ENCODE results near the gene P2RY6.

P2RY6 gene

GRCh38 chr11:73225851-73226250 is 46.3 kb upstream of the P2RY6 start:
- Histone ChIP-seq H3K27ac (replicated peaks; ENCODE audit: low read length) (no peak overlapping the region), H3K4ac (ENCODE audit: low read length) (no peak overlapping the region), H3K79me1 (ENCODE audit: low read depth, low read length) (no peaks in the 10 kb centered on the region), H3K23ac (ENCODE audit: low read depth, low read length, poor library complexity) (no peak overlapping the region), H3K9me3 (replicated peaks in 1 of 2; ENCODE audit: control insufficient read depth in 2 of 2, insufficient read depth in 1 of 2, low read depth in 1 of 2, low read length in 2 of 2) (no peaks in the 10 kb centered on the region), H3K18ac (ENCODE audit: low read length) (no peak overlapping the region), H4K8ac (ENCODE audit: low read depth, low read length) (no peak overlapping the region), H3K4me2 (ENCODE audit: insufficient read depth, low read length, poor library complexity, severe bottlenecking) (no peak overlapping the region), H3K4me1 (ENCODE audit: control insufficient read depth in 2 of 2, insufficient read depth in 1 of 2, low read depth in 1 of 2, low read length in 2 of 2) (peaks cover 0 to 7% of the 10 kb centered on the region in 2 donors), H3K36me3 (replicated peaks in 1 of 2; ENCODE audit: control insufficient read depth in 2 of 2, insufficient read depth in 2 of 2, low read length in 2 of 2) (no peaks in the 10 kb centered on the region), H3K9ac (ENCODE audit: low read depth, low read length, poor library complexity) (no peak overlapping the region), H3K14ac (ENCODE audit: low read length) (no peak overlapping the region), H2BK12ac (ENCODE audit: low read length) (no peak overlapping the region), H2AFZ (ENCODE audit: low read length) (no peak overlapping the region), H3K4me3 (ENCODE audit: low read length in 2 of 2) (no peak overlapping the region), H4K91ac (ENCODE audit: low read depth, low read length, poor library complexity) (no peak overlapping the region), H3K27me3 (ENCODE audit: control insufficient read depth in 3 of 3, insufficient read depth in 3 of 3, low read depth in 1 of 3, low read length in 3 of 3) (peaks cover 0 to 76% (median 0%) of the 10 kb centered on the region in 3 experiments), H2BK5ac (ENCODE audit: low read length) (no peak overlapping the region), H2AK5ac (ENCODE audit: low read depth, low read length) (no peak overlapping the region), H2BK120ac (ENCODE audit: low read depth, low read length) (no peak overlapping the region), H2BK15ac (ENCODE audit: low read length) (no peak overlapping the region)
- DNase-seq (ENCODE audit: low spot score) = no peak
- WGBS, 2 donors (ENCODE audit: extremely low coverage in 2 of 2, insufficient read length in 2 of 2, insufficient replicate concordance in 1 of 2) = no CpG with 5 or more reads among the region's 7 CpGs

GRCh38 chr11:73226297-73227006 is 45.7 kb upstream of the P2RY6 start:
- Histone ChIP-seq H2BK5ac (ENCODE audit: low read length) (no peak overlapping the region), H3K27ac (replicated peaks; ENCODE audit: low read length) (no peak overlapping the region), H3K18ac (ENCODE audit: low read length) (no peak overlapping the region), H2AFZ (ENCODE audit: low read length) (no peak overlapping the region), H2AK5ac (ENCODE audit: low read depth, low read length) (no peak overlapping the region), H3K9me3 (replicated peaks in 1 of 2; ENCODE audit: control insufficient read depth in 2 of 2, insufficient read depth in 1 of 2, low read depth in 1 of 2, low read length in 2 of 2) (no peaks in the 10 kb centered on the region), H3K27me3 (ENCODE audit: control insufficient read depth in 3 of 3, insufficient read depth in 3 of 3, low read depth in 1 of 3, low read length in 3 of 3) (peaks cover 0 to 70% (median 0%) of the 10 kb centered on the region in 3 experiments), H4K8ac (ENCODE audit: low read depth, low read length) (no peak overlapping the region), H3K4me2 (ENCODE audit: insufficient read depth, low read length, poor library complexity, severe bottlenecking) (no peak overlapping the region), H3K23ac (ENCODE audit: low read depth, low read length, poor library complexity) (no peak overlapping the region), H3K36me3 (replicated peaks in 1 of 2; ENCODE audit: control insufficient read depth in 2 of 2, insufficient read depth in 2 of 2, low read length in 2 of 2) (no peaks in the 10 kb centered on the region), H3K4ac (ENCODE audit: low read length) (no peak overlapping the region), H2BK12ac (ENCODE audit: low read length) (no peak overlapping the region), H3K4me3 (ENCODE audit: low read length in 2 of 2) (no peak overlapping the region), H3K14ac (ENCODE audit: low read length) (no peak overlapping the region), H2BK15ac (ENCODE audit: low read length) (no peak overlapping the region), H3K9ac (ENCODE audit: low read depth, low read length, poor library complexity) (no peak overlapping the region), H4K91ac (ENCODE audit: low read depth, low read length, poor library complexity) (no peak overlapping the region), H2BK120ac (ENCODE audit: low read depth, low read length) (no peak overlapping the region), H3K79me1 (ENCODE audit: low read depth, low read length) (no peaks in the 10 kb centered on the region), H3K4me1 (ENCODE audit: control insufficient read depth in 2 of 2, insufficient read depth in 1 of 2, low read depth in 1 of 2, low read length in 2 of 2) (peaks cover 0 to 7% of the 10 kb centered on the region in 2 donors)
- WGBS, 2 donors (ENCODE audit: extremely low coverage in 2 of 2, insufficient read length in 2 of 2, insufficient replicate concordance in 1 of 2) = no CpG with 5 or more reads among the region's 8 CpGs
- DNase-seq (ENCODE audit: low spot score) = no peak

GRCh38 chr11:73227571-73228211 is 44.4 kb upstream of the P2RY6 start:
- Histone ChIP-seq H2AFZ (ENCODE audit: low read length) (no peak overlapping the region), H3K9me3 (replicated peaks in 1 of 2; ENCODE audit: control insufficient read depth in 2 of 2, insufficient read depth in 1 of 2, low read depth in 1 of 2, low read length in 2 of 2) (no peaks in the 10 kb centered on the region), H3K18ac (ENCODE audit: low read length) (peak overlapping the region; percentile 42), H3K4ac (ENCODE audit: low read length) (no peak overlapping the region), H4K8ac (ENCODE audit: low read depth, low read length) (no peak overlapping the region), H2BK120ac (ENCODE audit: low read depth, low read length) (no peak overlapping the region), H3K4me1 (ENCODE audit: control insufficient read depth in 2 of 2, insufficient read depth in 1 of 2, low read depth in 1 of 2, low read length in 2 of 2) (peaks cover 0 to 7% of the 10 kb centered on the region in 2 donors), H3K4me2 (ENCODE audit: insufficient read depth, low read length, poor library complexity, severe bottlenecking) (no peak overlapping the region), H2AK5ac (ENCODE audit: low read depth, low read length) (no peak overlapping the region), H2BK12ac (ENCODE audit: low read length) (no peak overlapping the region), H3K27ac (replicated peaks; ENCODE audit: low read length) (no peak overlapping the region), H3K36me3 (replicated peaks in 1 of 2; ENCODE audit: control insufficient read depth in 2 of 2, insufficient read depth in 2 of 2, low read length in 2 of 2) (no peaks in the 10 kb centered on the region), H3K27me3 (ENCODE audit: control insufficient read depth in 3 of 3, insufficient read depth in 3 of 3, low read depth in 1 of 3, low read length in 3 of 3) (peaks cover 0 to 57% (median 0%) of the 10 kb centered on the region in 3 experiments), H2BK15ac (ENCODE audit: low read length) (no peak overlapping the region), H4K91ac (ENCODE audit: low read depth, low read length, poor library complexity) (no peak overlapping the region), H2BK5ac (ENCODE audit: low read length) (no peak overlapping the region), H3K14ac (ENCODE audit: low read length) (no peak overlapping the region), H3K9ac (ENCODE audit: low read depth, low read length, poor library complexity) (no peak overlapping the region), H3K4me3 (ENCODE audit: low read length in 2 of 2) (no peak overlapping the region), H3K23ac (ENCODE audit: low read depth, low read length, poor library complexity) (peak overlapping the region; percentile 65), H3K79me1 (ENCODE audit: low read depth, low read length) (peaks cover 2% of the 10 kb centered on the region)
- no peak for DNase-seq (ENCODE audit: low spot score)
- WGBS, 2 donors (ENCODE audit: extremely low coverage in 2 of 2, insufficient read length in 2 of 2, insufficient replicate concordance in 1 of 2) = no CpG with 5 or more reads among the region's 12 CpGs

GRCh38 chr11:73228268-73229134 is 43.6 kb upstream of the P2RY6 start:
- Histone ChIP-seq H3K23ac (ENCODE audit: low read depth, low read length, poor library complexity) (no peak overlapping the region), H3K14ac (ENCODE audit: low read length) (no peak overlapping the region), H4K91ac (ENCODE audit: low read depth, low read length, poor library complexity) (no peak overlapping the region), H3K4me1 (ENCODE audit: control insufficient read depth in 2 of 2, insufficient read depth in 1 of 2, low read depth in 1 of 2, low read length in 2 of 2) (peaks cover 0 to 7% of the 10 kb centered on the region in 2 donors), H2BK12ac (ENCODE audit: low read length) (no peak overlapping the region), H2AK5ac (ENCODE audit: low read depth, low read length) (no peak overlapping the region), H2BK120ac (ENCODE audit: low read depth, low read length) (no peak overlapping the region), H3K18ac (ENCODE audit: low read length) (no peak overlapping the region), H3K9ac (ENCODE audit: low read depth, low read length, poor library complexity) (no peak overlapping the region), H3K36me3 (replicated peaks in 1 of 2; ENCODE audit: control insufficient read depth in 2 of 2, insufficient read depth in 2 of 2, low read length in 2 of 2) (no peaks in the 10 kb centered on the region), H3K27me3 (ENCODE audit: control insufficient read depth in 3 of 3, insufficient read depth in 3 of 3, low read depth in 1 of 3, low read length in 3 of 3) (peaks cover 0 to 51% (median 0%) of the 10 kb centered on the region in 3 experiments), H2BK15ac (ENCODE audit: low read length) (no peak overlapping the region), H3K4me3 (ENCODE audit: low read length in 2 of 2) (no peak overlapping the region), H3K9me3 (replicated peaks in 1 of 2; ENCODE audit: control insufficient read depth in 2 of 2, insufficient read depth in 1 of 2, low read depth in 1 of 2, low read length in 2 of 2) (no peaks in the 10 kb centered on the region), H2AFZ (ENCODE audit: low read length) (no peak overlapping the region), H4K8ac (ENCODE audit: low read depth, low read length) (no peak overlapping the region), H3K4ac (ENCODE audit: low read length) (no peak overlapping the region), H3K27ac (replicated peaks; ENCODE audit: low read length) (no peak overlapping the region), H2BK5ac (ENCODE audit: low read length) (no peak overlapping the region), H3K4me2 (ENCODE audit: insufficient read depth, low read length, poor library complexity, severe bottlenecking) (no peak overlapping the region), H3K79me1 (ENCODE audit: low read depth, low read length) (peaks cover 2% of the 10 kb centered on the region)
- WGBS, 2 donors (ENCODE audit: extremely low coverage in 2 of 2, insufficient read length in 2 of 2, insufficient replicate concordance in 1 of 2) = no CpG with 5 or more reads among the region's 4 CpGs
- no peak for DNase-seq (ENCODE audit: low spot score)

Data from neuronal stem cell (in vitro differentiated cells).